Psoas muscle (tissue), 8 donors: Measurements from ENCODE around the gene ZBTB8OS. TPM values are rescaled to one million over a fixed set of nuclear protein-coding genes. Genes with fewer than 3 reads are reported as not detected.
A peak's percentile ranks its signal among the peaks of the same experiment; 100 is the strongest.

Source experiments
- ATAC-seq, 4 donors: fragments of 200-7000 bp; cut with Tn5 transposase; one replicate each; pipeline ENCODE4 v1.9.1; 2020; ENCODE audit warnings: moderate library complexity in 3 of 4, mild to moderate bottlenecking in 2 of 4
- DNase-seq, 2 donors: peaks; one replicate each; pipeline ENCODE4 v3.0.0-alpha.2; 2020
- H3K27ac ChIP-seq: fragments of 200-600 bp; one replicate; pipeline ENCODE4 v1.8.0; 2022
- H3K27me3 ChIP-seq, 3 donors: fragments of 200-600 bp in 1 of 3; one replicate each; pipeline versions ENCODE4 v1.6.1 to v1.8.0; 2013 to 2022; ENCODE audit warnings: low read length in 2 of 3, mild to moderate bottlenecking in 2 of 3, moderate library complexity in 1 of 3; ENCODE audit not compliant: insufficient read depth in 3 of 3
- H3K36me3 ChIP-seq, 2 donors: fragments of 200-600 bp in 1 of 2; one replicate each; pipeline versions ENCODE4 v1.6.1 to v1.8.0; 2013 to 2022; ENCODE audit warnings: low read depth in 1 of 2, mild to moderate bottlenecking in 1 of 2, moderate library complexity in 1 of 2; ENCODE audit not compliant: insufficient read depth in 1 of 2
- H3K4me1 ChIP-seq: fragments of 200-600 bp; one replicate; pipeline ENCODE4 v1.8.0; 2022
- H3K4me3 ChIP-seq: fragments of 200-600 bp; one replicate; pipeline ENCODE4 v1.8.0; 2022; ENCODE audit warnings: mild to moderate bottlenecking
- H3K9me3 ChIP-seq: fragments of 200-600 bp; one replicate; pipeline ENCODE4 v1.8.0; 2022
- CTCF ChIP-seq: fragments of 200-600 bp; IDR thresholded peaks from one replicate; pipeline ENCODE4 v1.8.0; 2022; ENCODE audit warnings: antibody characterized with exemption
- WGBS, 3 donors: extraction: QIAGEN DNeasy Blood & Tissue Kit; methylation state at CpG; one replicate each; pipeline versions ENCODE4 v1.1.6 to v1.1.7; 2013; 5-methylcytosine and 5-hydroxymethylcytosine counted together
- intact Hi-C, 2 donors: fragments of 100-400 bp; cut with DNase I; formaldehyde crosslinking; loops; one replicate each; pipeline versions ENCODE4 v1.11.0 to v1.14.2; 2022
- polyA plus RNA-seq, 3 donors: library from polyadenylated mRNA; stranded (reverse); fragments of 200-250 nt; gene quantifications; one replicate each; pipeline ENCODE4 v1.2.3, GENCODE V29; 2013
- total RNA-seq, 4 donors: library from RNA; stranded (reverse); fragmentation: NEBNext Ultra II Directional in 2 of 4; extraction: Animal tissue kit (Norgen Biotek cat#: 25700) in 2 of 4; gene quantifications; one replicate each; pipeline versions ENCODE4 v1.2.1 to v1.2.4, GENCODE V29; 2021 to 2023
- donor health status: healthy with polysubstance abuse.
- donor health status: DM: no; HTN: no; CAD: no; lungs with moderate emphysema.
- donor health status: Bipolar disorder and iron deficiency.
- donor health status: healthy.
- donor health status: DM: yes; HTN: yes; CAD: no.
- donor health status: DM: no; HTN: no; CAD: no.
- donor health status: DM: no; HTN: no; CAD: no.
- donor health status: DM: yes; HTN: yes; CAD: no.

The ZBTB8OS gene
- total and polyA plus RNA-seq, 7 donors: 25.3 to 76.4 (median 38.5) TPM

- WGBS, 3 donors: 64 to 79% (median 66%) methylated on average over 3 of the region's 3 CpGs
- Histone ChIP-seq H3K4me1 (no peaks in the 10 kb centered on the region), H3K36me3 (peaks cover 0 to 40% of the 10 kb centered on the region in 2 donors), H3K27me3 (no peaks in the 10 kb centered on the region), H3K4me3 (no peak overlapping the region), H3K27ac (no peak overlapping the region), H3K9me3 (no peaks in the 10 kb centered on the region)
- DNase-seq (no peak), ATAC-seq (no peak)
- TF ChIP-seq CTCF: no peak
- intact Hi-C loops: loop anchor here in 1 of 2 donors (10.0 kb wide), 1 partner anchor 178 kb away; no protein-coding TSS in a partner anchor
Observed at GRCh38 chr1:32622806-32623681, 27.3 kb downstream of the ZBTB8OS start.

- H3K4me1 ChIP-seq: no peaks in the 10 kb centered on the region
- 93 to 96% (median 95%) methylated on average over 2 of the region's 2 CpGs for WGBS, 3 donors
- H3K27ac ChIP-seq: no peak overlapping the region
- TF ChIP-seq CTCF: no peak
- peaks cover 0 to 32% of the 10 kb centered on the region in 2 donors for H3K36me3 ChIP-seq
- intact Hi-C loops: loop anchor here in 1 of 2 donors (10.0 kb wide), 1 partner anchor 177 kb away; no protein-coding TSS in a partner anchor
- no peaks in the 10 kb centered on the region for H3K9me3 ChIP-seq
- no peak for DNase-seq
- no peaks in the 10 kb centered on the region for H3K27me3 ChIP-seq
- no peak overlapping the region for H3K4me3 ChIP-seq
- ATAC-seq: no peak
Observed at GRCh38 chr1:32622205-32622604, 28.1 kb downstream of the ZBTB8OS start.

- ATAC-seq: peak in 1 of 4 donors; percentile 17
- Histone ChIP-seq H3K9me3 (no peaks in the 10 kb centered on the region), H3K27ac (no peak overlapping the region), H3K27me3 (no peaks in the 10 kb centered on the region), H3K36me3 (peaks cover 0 to 9% of the 10 kb centered on the region in 2 donors), H3K4me3 (no peak overlapping the region), H3K4me1 (no peaks in the 10 kb centered on the region)
- intact Hi-C loops: loop anchor here in 1 of 2 donors (5.0 to 10.0 kb wide), 2 partner anchors 175 to 218 kb away; no protein-coding TSS in a partner anchor
- 70 to 74% (median 73%) methylated on average over 5 of the region's 5 CpGs for WGBS, 3 donors
- TF ChIP-seq CTCF: no peak
- DNase-seq: no peak
Observed at GRCh38 chr1:32619701-32620485, 30.5 kb downstream of the ZBTB8OS start.

GRCh38 chr1:32618673-32619221 is 31.6 kb downstream of the ZBTB8OS start:
- intact Hi-C loops: loop anchor here in 1 of 2 donors (5.0 kb wide), 1 partner anchor 216 kb away; no protein-coding TSS in a partner anchor

More at GRCh38 chr1:32618673-32619221, 31.6 kb downstream of the ZBTB8OS start:
- Histone ChIP-seq H3K9me3 (no peaks in the 10 kb centered on the region), H3K36me3 (peaks cover 0 to 9% of the 10 kb centered on the region in 2 donors), H3K4me1 (no peaks in the 10 kb centered on the region), H3K27me3 (no peaks in the 10 kb centered on the region), H3K4me3 (no peak overlapping the region), H3K27ac (no peak overlapping the region)
- no peak for DNase-seq
- 94 to 98% (median 97%) methylated on average over 5 of the region's 5 CpGs for WGBS, 3 donors
- ATAC-seq: peak in 2 of 4 donors; percentile 33 to 60
- no peak for TF ChIP-seq CTCF
